GM18909 (cell line): Measurements from ENCODE around the gene DUSP22.
A peak's percentile ranks its signal among the peaks of the same experiment; 100 is the strongest.

ENCODE experiments used
- ATAC-seq: cut with Tn5 transposase; IDR thresholded peaks from one replicate; pipeline ENCODE4 v1.9.1; 2021; ENCODE audit warnings: mild to moderate bottlenecking; ENCODE audit not compliant: unreplicated experiment, poor library complexity

Gene DUSP22

DNA sequence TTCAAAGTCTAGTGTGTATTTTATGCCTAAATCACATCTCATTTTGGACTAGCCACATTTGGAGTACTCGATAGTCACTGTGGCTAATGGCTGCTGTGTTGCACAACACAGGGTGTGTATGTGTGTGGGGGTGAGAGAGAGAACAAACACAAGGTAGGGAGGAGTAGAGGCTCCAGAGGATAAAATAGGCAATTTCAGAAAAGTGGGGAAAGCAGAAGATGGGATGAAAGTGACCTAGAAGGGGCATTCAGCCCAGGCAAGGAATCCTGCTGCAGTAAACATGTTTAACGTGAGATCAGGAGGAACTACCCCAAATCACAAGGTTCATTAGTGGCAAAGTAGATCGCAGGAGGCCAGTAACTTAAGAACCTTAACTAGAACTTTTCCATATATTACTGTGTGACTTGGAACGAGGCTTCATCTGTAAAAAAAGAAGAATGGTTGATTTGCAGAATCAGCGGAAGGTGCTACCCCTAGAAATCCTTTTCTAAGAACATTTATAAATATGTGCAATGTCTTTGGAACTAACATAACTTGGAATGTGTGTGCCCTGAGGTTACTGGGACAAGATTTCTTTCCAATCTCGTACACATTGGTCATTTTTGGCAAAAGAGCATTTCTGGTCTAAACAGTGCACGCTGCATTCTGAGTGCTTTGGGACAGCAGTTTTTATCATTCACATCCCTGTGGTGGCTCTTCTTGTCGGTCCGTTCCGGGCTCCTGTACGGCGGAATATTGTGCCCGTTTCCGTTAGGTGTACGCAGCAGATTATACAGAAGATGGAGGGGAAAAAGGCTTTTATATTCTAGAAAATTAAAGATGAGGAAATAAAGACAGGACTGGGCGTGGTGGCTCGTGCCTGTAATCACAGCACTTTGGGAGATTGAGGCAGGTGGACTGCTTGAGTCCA, 2.6 kb downstream of the DUSP22 start:
- ATAC-seq: no peak

DNA sequence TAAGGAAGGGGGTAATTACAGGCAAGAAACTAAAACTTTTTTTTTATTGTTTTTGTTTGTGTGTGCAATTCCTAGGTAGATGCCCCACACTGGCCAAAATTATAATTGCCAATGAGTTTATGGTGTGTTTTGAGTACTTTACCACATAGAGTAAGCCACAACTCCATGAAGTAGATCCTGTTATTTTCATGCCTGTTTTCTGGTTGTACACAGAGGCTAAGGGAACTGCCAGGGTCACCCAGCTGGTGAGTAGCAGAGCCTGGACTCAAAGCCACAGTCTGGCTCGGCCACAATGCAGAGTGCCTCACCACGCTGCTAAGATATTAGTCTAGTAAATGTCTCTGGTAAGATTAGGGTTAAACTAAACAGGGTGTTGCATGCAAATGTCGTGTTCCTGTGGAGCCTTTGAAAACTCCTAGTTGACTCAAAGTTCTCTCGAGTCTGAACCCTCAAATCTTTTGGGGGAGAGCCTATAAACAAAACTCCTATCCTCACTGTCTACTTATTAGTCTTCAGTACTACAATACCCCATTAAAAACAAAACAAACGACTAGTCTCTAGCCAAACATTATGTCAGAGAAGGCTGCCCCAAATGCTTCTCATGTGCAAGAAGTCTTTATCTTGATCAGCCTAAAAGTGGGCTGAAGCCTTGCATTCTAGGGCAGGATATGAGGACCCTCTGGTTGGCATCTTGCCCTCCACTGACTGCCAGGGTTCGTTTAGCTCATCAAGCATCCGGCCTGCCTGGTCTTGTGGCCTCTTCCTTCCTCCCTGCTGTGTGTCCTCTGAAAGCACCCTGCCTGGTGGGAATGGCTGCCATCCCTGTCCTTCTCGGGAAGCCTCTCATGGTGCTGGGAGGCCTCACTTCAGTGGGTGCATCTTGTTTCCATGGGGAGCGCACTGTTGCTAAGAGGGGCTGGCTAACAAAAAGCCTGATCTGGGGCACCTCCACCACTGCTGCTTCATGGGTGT, 4.2 kb downstream of the DUSP22 start:
- peak; percentile 26 for ATAC-seq

DNA sequence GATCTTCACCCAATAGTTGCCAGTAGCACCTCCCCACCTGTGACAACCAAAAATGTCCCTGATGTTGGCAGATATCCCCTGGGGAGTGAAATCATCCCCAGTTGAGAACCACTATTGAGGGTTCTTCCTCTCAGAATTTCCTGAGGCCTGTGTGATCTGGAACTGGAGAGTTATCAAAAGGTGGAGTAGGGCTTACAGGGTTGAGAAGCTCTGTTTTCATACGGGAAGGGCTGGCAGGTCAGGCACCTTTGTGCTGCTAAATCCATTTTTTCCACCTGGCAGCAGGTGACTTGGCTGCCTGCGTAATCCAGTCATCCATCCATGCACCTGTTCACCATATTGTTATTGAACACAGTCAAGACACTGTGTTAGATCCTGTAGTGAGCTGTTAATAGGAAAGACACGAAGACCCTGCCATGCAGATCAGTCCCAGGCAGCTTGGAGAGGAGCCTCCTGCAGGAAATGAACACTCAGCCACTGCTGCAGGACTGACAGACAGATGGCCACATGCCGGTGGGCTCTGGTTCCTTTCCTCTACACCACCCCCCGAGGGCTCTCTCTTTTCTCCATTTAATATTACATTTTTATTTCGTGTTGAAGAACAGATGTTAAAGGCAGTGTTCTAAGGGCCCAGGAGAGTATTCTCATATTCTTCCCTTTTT, 5.4 kb downstream of the DUSP22 start:
- ATAC-seq: no peak

DNA sequence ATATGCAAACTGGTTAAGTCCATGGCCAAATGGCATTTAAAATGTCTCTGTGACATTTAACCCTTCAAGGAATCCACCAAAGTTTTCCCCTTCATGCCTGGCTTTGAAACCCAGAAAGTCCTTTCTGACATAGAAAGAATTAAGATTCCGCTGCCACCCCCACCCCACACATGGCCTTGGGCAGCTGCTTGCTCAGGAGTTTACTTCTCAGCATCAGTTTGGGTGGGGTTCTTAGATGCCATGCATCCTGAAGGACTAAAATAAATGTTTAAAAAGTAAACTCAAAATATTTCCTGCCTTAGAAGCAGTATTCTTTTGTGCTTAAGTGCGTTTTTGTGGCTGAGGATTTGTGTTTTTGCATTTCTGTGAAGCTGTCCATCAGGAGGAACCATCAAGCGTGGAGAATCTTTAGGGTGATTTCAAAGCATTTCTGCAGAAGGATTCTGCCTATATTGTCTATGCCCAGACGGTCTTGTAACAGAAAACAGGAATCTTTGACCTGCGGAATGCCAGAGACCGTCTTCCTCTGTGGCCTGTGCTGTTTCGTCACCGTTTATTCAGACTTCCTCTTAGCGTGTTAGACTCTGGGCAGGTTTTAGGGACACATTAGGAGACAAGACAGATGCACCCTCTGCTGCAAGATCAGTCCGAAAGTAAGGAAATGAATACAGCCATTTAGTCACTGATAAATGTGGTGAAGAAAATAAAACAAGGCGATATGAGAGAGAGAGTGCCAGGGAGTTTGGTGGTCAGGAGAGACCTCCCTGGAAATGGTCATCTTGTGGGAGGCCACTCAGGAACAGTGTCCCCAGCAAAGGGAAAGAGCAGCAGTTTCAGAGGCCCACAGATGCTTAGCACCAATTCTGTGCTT, 6.2 kb downstream of the DUSP22 start:
- ATAC-seq: peak; percentile 30

DNA sequence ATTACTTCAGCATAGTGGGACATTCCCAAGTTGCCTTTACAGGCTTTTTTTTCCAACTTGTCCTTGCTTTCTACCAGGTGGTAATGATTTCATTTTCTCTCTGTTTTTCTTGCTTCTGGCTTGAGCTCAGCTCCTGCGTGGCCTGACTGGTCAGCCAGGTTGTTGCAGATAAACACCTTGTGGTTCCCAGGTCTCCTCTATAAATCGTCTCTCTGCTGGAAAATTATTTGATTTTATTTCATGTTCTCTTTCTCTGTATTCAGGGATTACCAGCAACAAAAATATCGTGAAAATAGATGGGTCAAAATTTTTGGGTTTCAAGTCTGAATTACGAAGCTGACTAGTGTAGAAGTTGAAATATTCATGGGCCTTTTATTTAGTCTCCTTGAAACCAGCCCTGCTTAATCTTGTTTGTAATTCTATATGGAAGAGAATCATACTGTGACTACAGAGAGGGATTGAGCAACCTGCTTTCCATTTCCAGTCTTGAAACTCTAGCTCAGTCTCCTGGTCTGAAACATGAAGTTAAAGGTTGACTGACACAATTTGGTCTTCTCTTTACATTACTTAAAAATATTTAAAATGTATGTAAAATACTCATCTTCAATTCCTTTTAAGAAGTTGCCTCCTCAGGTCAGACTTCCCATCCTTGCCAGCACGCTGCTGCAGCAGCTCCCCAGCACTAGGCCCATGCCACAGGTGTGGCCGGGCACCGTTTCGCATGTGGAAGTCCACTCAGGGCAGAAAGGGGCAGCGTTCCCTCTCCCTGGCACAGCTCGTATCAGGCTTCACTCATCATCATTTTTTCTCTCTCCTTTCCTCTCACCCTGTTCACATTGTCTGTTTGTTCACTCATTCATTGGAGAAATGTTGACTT, 7.1 kb downstream of the DUSP22 start:
- ATAC-seq: no peak

DNA sequence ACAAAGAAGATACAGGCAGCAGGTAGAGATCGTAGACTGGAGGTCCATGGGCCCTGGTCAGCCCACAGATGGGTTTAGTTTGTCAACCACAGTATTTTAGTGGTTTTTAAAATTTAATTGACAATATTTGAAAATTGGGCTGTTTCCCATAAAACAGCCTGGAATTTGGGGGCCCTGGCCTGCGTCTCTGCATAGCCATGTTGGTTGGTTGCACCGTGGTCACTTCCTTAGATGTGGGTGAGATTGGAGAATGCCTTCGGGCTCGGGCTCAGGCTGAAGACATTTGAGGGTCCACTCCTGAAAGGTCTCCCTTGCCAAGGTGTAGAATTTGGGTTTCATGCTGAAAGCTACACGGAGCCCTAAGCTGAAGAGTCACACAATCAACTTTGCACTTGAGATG, 7.7 kb downstream of the DUSP22 start:
- no peak for ATAC-seq

DNA sequence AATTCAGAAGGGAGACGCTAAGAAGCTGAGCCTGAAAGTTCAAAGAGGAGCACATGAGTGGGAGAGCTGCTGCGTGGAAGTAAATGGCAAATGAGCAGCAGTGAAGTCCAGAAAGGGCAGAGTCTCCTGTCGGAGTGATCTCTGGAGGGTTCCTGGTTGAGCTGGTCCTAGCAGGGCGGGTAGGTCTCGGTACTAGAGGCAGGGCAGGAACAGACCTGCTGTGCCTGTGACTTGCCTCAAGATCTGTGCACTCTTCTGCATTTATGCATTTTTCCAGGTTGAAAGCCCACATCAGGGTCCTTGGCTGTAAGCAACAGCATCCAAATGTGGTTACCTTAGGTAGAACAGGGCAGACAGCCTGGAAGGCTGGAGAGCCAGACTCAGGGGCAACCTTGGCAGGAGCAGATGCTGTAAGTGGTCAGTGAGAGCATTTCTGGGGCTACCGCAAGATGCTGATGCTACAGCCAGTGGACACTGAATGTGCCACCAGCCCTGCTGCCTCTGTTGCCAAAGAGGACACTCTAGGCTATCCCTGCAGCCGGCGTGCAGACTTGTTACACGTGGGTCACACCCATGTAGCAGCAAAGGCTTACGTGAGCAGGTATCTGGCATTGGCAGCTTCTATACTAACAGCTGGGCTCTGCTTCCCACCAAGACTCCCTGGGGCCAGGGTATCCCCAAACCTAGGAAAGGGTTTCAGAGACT, 8.4 kb downstream of the DUSP22 start:
- no peak for ATAC-seq

DNA sequence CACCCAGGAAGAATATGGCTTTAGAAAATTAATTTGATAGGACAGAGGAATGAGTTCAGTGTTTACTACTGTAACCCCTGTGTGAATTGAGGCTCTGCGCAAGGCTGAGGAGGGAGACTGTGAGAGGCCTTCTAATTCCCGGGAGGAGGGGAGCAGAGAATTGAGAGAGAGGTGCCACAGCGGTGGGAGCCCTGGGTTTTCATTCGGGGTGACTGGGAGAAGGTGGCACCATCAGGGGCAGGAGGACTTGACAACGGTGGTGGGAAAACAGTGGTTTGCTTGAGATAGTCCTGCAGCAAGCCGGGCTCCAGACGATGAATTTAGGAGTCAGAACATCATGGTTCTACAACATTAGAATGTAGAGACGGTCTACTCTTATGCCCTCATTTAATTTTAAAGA, 9.2 kb downstream of the DUSP22 start:
- ATAC-seq: no peak

DNA sequence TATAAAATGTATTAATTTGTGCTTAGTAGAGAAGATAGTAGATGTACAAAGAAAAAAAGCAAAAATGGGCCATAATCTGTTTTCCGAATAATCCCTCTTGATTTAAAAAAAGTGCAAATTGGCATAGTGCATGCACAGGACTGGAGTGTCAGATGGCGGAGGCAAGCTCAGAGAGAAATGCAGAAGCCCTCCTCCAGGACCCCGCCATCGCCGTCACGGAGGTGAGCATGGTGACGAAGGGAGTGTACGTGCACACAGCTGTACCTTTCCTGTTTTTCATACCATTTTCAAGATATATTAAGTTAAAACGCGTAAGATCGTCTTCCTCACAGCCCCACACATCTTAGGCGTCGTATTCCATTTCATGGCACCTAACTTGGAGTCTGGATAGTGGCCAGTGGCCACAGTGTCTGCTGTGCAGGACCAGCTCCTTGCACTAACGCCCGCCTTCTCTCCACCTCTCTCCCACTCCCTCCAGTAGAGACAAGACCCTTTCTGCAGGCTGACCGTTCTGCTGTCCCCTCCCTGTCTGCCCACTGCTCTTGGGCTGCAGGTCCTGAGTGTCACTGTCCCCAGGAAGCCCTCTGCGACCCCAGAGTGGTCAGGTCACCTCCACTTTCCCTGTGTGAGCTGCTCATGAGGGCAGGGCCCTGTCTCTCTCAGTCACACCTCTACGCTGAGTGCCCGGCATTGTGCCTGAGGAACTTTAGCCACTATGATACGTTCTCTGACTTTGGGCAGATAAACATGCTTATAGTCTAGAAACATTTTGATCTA, 9.8 kb downstream of the DUSP22 start:
- no peak for ATAC-seq

DNA sequence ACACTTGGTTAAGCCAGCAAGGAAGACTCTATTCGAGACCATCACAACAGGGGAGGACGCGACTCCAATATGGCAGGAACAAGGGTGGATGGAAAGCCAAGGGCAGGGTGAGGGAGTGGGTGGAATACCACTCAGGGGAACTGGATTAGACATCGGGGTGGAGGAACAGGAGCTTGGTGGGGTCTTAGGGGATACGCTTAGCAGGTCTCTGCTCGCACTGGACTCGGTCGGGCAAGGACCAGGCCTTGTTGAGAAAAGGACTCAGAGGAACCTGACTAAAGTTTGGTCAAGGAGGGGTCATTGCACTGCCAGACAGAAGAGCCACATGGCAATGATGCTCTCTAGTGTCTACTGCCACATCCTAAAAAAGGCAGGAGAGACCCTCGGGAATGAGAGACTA, 10.5 kb downstream of the DUSP22 start:
- ATAC-seq: no peak

DNA sequence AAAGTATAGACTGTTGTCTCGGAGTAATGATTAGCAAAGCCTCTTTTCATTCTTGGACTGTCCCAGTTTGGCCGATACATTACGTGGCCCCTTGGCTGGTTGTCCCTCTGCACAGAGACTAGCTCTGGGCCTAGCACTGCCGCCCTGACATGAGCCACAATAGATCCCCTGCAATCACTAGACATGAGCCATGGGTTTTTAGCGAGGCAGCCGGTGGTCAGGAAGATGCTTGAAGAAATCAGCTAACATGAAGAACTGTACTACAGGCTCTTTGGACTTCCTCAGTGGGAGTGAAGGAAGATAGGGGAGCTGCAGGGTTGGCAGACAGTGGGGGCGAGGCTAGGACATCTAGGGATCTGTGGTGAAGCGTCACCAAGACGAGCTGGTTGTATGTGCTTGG, 11.0 kb downstream of the DUSP22 start:
- ATAC-seq: no peak

DNA sequence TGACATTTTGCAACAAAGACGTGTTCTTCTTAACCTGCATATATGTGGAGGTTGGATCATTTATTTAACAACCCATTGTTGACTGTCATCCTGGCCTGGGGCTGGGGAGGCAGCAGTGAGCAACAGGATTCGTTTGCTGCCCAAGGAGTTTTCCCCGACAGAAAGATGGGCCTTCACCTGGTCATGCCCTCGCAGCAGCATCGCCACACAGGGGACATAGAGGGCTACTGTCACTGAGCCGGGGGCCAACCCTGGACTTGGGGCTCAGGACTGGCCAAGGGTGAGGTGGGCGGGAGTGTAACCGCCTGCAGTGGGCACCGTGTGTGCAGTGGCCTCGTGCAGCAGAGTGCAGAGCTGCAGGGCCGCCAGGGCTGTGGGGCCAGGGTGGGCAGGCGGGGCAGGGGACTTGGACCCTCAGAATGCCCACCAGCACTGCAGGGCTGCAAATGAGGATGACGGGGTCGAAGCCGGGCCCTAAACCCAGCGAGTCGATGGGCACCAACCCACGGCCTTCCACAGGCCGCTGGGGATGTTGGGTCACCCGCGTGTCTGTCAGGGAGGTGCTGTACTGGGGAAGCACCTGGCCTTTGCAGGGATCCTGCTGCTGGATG, 11.8 kb downstream of the DUSP22 start:
- no peak for ATAC-seq

DNA sequence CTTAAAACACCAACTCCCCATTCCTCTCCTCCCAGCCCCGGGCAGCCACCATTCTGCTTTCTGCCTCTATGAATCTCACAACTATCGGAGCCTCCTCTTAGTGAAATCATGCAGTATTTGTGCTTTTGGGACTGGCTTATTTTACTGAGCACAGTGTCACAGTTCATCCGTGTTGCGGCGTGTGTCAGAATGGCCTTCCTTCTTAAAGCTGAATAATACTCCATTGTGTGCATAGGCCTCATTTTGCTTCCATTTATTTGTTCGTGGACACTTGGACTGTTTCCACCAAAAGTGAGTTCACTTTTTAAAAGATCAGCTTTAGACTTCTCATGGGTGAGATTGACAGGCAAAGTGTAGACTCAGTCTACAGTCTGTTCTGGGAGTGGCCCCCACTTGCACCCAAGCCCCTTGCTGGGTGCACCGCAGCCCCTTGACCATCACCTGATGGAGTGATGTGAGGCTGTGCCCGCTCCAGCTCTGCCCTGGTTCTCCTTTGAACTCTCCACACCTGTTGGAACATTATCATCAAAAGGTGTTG, 12.6 kb downstream of the DUSP22 start:
- ATAC-seq: peak; percentile 15

DNA sequence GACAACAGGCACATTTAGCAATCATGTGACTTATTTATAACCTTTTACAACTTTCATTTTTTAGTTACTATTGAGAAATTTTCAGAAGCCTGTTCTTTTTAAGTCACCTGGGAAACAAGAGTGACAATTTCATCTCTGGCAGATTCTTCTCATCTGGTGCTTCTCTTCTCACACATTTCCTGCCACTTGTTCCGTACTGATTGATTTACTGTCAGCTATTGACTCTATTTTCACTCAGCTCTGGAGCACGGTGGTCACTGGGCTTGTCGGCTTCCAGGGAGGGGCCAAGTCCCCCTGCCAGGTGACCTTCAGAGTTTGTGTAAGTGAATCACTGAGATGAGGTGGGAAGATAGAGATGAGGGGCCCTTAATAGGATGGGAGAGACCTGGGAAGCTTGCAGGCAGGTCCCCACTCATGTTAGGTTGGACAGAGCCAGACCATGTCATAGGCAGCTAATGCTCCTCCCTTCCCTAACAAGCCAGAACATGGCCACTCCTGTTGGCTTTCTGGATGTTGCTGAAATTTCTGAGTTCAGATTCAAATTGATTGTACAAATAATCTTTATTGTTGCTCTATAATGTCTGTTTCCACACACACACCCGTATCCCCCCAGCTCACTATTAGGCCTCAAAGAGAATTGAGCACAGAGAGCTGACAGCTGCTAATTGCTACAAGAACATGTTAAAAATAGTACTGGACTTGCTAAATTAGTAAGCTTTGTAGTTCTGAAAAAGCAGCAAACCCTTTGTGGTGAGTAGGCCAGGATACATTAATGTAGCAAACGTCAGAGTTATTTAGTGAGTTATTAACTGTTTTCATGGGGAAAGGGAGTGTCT, 13.3 kb downstream of the DUSP22 start:
- ATAC-seq: peak; percentile 80

DNA sequence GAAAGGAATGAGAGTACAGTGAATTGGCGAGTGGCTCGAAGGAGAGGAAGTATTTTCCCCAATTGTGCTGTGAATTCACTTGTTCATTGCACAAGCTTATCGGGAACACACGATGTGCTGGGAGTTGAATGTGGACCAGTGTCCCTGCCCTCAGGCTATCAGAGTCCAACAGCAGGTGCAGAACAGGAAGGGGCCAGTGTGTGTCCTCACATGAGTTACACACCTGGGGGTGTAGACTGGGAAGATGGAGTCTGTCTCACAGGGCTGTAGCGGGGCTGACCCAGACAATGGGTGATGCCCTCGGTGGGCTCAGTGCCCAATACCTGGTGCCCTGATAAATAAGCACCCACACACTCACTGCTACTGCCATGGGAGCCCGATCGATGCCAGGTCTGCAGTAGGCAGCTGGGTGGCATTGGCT, 14.4 kb downstream of the DUSP22 start:
- no peak for ATAC-seq
